ENCODE measurements around the gene WDR64.

WDR64 gene

DNA sequence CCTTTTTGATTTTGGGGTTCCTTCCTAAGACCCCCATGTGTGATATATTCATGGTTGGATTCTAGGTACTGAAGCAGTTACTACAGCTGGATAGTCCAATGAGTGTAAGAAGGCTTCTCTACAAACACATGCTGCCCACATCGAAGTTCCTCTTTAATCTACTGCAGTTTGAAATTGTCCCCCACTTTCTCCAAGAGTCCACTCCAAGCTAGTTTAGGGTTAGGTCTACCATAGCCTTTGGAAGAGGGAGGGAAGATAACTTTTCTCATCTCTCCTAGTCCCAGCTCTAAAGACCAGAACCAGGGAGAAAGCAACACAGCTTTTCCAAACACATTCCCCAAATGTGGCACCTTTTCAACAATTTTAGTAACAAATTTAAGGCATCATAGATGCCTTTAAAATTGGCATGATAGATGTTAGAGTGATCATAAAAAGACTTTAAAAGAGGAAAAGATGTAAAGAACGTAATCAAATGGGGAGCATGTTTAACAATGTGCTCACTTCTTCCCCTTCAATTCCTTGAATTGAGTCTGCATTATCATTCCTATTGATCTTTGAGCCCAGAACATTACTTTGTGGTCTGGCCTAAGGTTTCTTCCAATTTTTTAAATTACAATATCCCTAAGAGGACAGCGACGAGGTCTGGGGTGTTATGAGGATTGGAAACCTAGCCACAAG is 194.9 kb downstream of the WDR64 start:
- no peak for DNase-seq

DNA sequence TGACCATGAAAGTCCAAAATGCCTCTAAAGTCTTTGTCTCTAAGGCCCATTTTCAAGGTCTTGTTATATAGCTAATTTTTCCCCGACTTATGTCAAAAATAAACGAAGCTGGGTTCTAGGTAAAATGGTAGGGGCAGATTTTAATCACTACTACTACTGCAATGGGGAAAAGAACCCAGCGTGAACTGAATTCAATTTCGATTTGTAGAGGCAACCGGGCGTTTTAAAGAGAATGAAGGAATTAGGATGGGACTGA is 195.4 kb downstream of the WDR64 start:
- DNase-seq: no peak

DNA sequence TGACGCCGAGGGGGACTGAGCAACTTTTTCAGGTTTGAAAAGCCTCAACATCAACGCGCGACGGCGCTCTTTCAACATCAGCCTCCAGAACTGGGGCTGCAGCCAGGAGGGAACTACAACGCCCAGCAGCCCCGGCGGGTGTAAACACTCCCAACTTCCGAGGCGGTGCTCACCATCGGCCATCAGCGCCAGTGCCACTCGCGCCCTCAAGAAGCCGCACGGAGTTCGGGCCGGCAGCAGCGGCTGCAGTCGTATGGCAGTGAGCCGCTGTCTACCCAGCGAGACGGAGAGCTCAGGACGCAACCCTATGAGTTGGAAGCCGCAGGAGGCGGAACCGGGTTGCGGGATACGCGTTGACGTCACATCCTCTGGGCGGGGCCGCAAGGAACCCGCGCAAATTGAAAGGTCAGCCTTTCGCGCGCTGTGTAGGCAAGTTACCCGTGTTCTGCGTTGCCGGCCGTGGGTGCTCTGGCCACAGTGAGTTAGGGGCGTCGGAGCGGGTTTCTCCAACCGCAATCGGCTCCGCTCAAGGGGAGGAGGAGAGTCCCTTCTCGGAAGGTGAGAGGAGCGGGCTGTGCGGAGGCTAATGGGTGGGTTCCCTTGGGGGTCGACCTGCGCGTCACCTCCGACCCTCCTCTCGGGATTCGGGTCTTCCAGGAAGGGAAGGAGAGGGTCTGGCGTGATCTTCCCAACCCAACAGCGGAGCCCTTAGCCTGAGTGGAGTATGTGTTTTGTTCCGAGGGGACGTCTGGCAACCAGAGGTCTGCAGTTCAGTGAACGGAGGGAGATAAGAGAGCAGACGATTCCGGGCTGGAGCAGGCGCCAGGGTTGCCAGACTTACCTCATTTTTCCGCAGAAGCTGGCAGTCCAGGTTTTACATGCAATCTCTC is 196.0 kb downstream of the WDR64 start, which contains the start of gene EXO1:
Gene EXO1, plus strand, starts transcription at position 409 of the 890 bp plus-strand sequence. CDS start 2,222 bp downstream, outside the sequence.
- DNase-seq: peak; percentile 86

DNA sequence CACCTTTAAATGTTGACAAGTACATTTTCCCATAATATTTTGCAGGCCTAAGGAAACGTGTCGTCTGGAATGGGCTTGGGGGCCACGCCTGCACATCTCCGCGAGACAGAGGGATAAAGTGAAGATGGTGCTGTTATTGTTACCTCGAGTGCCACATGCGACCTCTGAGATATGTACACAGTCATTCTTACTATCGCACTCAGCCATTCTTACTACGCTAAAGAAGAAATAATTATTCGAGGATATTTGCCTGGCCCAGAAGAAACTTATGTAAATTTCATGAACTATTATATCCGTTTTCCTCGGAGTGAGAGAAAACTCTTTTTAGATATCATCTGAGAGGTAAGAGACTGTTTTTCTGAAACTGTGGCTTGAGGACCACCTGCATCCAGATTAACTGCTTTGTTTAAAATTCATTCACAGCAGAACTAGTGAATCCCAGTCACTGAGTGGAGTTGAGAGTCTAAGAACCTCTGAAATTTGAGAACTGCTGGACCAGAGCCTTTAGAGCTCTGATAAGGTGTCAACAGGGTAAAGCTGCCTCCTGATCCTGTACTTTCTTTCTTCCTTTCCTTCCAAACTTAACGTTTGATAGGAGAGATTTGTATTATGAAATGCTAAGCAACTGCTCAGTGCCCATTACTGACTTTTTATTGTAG is 196.7 kb downstream of the WDR64 start:
- DNase-seq: no peak

DNA sequence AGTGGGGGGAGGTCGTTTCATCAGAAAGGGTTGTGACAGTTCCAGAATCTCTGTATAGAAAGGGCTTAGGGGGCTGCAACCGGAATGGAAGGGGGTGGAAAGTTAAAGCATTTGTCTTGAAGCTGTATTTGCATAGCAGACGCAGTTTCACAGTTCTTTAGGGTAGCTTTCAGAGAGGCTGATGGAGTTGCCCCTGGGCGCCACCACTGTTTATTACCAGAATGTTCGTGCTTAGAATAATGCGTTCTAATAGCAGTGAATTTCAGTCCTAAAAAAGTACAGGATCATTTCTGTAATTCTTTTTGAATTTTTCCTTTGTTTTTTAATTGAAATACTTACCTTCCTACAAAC is 197.2 kb downstream of the WDR64 start:
- DNase-seq: no peak

Measured in NCI-H1694 (cell line).